GM21360 (cell line): Measurements from ENCODE around the gene CXCR5.

ENCODE experiments used
- ATAC-seq: cut with Tn5 transposase; IDR thresholded peaks from one replicate; pipeline ENCODE4 v1.9.1; 2021; ENCODE audit warnings: mild to moderate bottlenecking, moderate library complexity; ENCODE audit not compliant: unreplicated experiment

Gene CXCR5

GRCh38 chr11:118911880-118912741, 28.4 kb downstream of the CXCR5 start:
- ATAC-seq: no peak

- ATAC-seq: no peak
Observed at GRCh38 chr11:118912742-118913410, 29.2 kb downstream of the CXCR5 start.

- no peak for ATAC-seq
Observed at GRCh38 chr11:118913411-118914125, 29.9 kb downstream of the CXCR5 start.

- no peak for ATAC-seq
Observed at GRCh38 chr11:118914178-118914918, 30.7 kb downstream of the CXCR5 start.

- no peak for ATAC-seq
Observed at GRCh38 chr11:118914987-118915386, 31.3 kb downstream of the CXCR5 start.

- no peak for ATAC-seq
Observed at GRCh38 chr11:118915396-118915795, 31.7 kb downstream of the CXCR5 start.

GRCh38 chr11:118915941-118916841, 32.5 kb downstream of the CXCR5 start:
- ATAC-seq: no peak

GRCh38 chr11:118916842-118917388, 33.2 kb downstream of the CXCR5 start:
- no peak for ATAC-seq

GRCh38 chr11:118917481-118918127, 33.9 kb downstream of the CXCR5 start:
- no peak for ATAC-seq

- ATAC-seq: no peak
Observed at GRCh38 chr11:118918128-118918685, 34.5 kb downstream of the CXCR5 start.

GRCh38 chr11:118918686-118919280, 35.1 kb downstream of the CXCR5 start:
- no peak for ATAC-seq

- no peak for ATAC-seq
Observed at GRCh38 chr11:118921121-118921928, 37.6 kb downstream of the CXCR5 start.

GRCh38 chr11:118921929-118922744, 38.4 kb downstream of the CXCR5 start:
- ATAC-seq: no peak

- no peak for ATAC-seq
Observed at GRCh38 chr11:118922745-118923627, 39.3 kb downstream of the CXCR5 start.

- ATAC-seq: no peak
Observed at GRCh38 chr11:118923721-118924587, 40.3 kb downstream of the CXCR5 start.
